Lower lobe of right lung (tissue), 2 donors: ENCODE results near the gene VPS54. TPM values are rescaled to one million over a fixed set of nuclear protein-coding genes. Genes with fewer than 3 reads are reported as not detected.
A peak's percentile ranks its signal among the peaks of the same experiment; 100 is the strongest.

Source experiments
- ATAC-seq, 2 donors: fragments of 200-7000 bp; cut with Tn5 transposase; one replicate each; pipeline ENCODE4 v1.9.1; 2020 to 2022; ENCODE audit warnings: mild to moderate bottlenecking in 2 of 2, moderate library complexity in 2 of 2
- DNase-seq: peaks from one replicate; pipeline ENCODE4 v3.0.0-alpha.2; 2020
- H3K27ac ChIP-seq: fragments of 200-600 bp; one replicate; pipeline ENCODE4 v1.8.0; 2022
- H3K27me3 ChIP-seq: fragments of 200-600 bp; one replicate; pipeline ENCODE4 v1.8.0; 2022; ENCODE audit warnings: low read depth
- H3K36me3 ChIP-seq: fragments of 200-600 bp; one replicate; pipeline ENCODE4 v1.8.0; 2022; ENCODE audit warnings: mild to moderate bottlenecking
- H3K4me1 ChIP-seq: fragments of 200-600 bp; one replicate; pipeline ENCODE4 v1.8.0; 2022
- H3K4me3 ChIP-seq: fragments of 200-600 bp; one replicate; pipeline ENCODE4 v1.8.0; 2022; ENCODE audit warnings: mild to moderate bottlenecking
- H3K9me3 ChIP-seq: fragments of 200-600 bp; one replicate; pipeline ENCODE4 v1.8.0; 2022
- intact Hi-C: fragments of 100-400 bp; cut with DNase I; formaldehyde crosslinking; loops from one replicate; pipeline ENCODE4 v1.11.0; 2022
- total RNA-seq: library from RNA; stranded (reverse); fragmentation: NEBNext Ultra II Directional; extraction: Animal tissue kit (Norgen Biotek cat#: 25700); gene quantifications from one replicate; pipeline ENCODE4 v1.2.1, GENCODE V29; 2021
- TF ChIP-seq, protein P1 (sequence below): fragments of 200-600 bp; IDR thresholded peaks from one replicate; pipeline ENCODE4 v1.8.0; 2022; ENCODE audit warnings: antibody characterized with exemption, mild to moderate bottlenecking
- donor health status: DM: no; HTN: yes; CAD: no; lungs with severe emphysema.

Gene VPS54
- total RNA-seq, 1 donor from 2014 or later, result 26.7 TPM

DNA sequence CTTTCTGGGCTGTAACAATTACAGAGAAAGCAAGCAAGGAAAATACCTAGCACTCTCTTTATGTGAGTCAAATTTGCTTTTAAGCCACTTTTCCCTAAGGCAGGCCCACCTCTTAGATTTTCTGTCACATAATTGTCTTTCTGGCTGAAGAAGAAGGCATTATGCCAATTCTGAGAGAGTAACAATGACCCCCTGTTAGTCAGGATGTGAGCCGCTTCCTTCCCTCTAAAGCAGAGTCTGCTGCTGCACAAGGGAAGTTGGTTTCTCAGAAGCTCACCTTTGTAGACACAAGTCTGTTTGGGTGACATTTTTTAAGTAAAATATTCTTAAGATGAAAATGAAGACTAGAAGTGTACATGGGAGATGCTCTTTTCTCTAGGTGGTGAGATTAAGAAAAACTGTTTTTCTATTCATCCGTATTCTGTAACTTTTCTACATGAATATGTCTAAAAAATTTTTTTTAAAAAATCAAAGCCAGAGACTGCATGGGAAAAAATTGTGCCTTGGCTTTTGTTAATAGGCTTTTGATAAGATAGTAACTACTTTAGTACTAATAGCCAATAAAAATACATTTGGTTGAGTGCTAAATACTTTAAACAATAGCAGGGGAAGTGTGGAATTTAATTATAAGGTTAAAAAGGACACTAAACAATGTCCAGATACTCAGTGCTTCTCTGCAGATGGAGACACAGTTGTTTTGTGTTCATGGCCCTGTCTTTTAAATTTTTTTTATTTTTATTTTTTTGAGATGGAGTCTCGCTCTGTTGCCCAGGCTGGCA lies 33.4 kb upstream of the VPS54 start:
- intact Hi-C loops, result no loop called here
- TF ChIP-seq, protein P1, sequence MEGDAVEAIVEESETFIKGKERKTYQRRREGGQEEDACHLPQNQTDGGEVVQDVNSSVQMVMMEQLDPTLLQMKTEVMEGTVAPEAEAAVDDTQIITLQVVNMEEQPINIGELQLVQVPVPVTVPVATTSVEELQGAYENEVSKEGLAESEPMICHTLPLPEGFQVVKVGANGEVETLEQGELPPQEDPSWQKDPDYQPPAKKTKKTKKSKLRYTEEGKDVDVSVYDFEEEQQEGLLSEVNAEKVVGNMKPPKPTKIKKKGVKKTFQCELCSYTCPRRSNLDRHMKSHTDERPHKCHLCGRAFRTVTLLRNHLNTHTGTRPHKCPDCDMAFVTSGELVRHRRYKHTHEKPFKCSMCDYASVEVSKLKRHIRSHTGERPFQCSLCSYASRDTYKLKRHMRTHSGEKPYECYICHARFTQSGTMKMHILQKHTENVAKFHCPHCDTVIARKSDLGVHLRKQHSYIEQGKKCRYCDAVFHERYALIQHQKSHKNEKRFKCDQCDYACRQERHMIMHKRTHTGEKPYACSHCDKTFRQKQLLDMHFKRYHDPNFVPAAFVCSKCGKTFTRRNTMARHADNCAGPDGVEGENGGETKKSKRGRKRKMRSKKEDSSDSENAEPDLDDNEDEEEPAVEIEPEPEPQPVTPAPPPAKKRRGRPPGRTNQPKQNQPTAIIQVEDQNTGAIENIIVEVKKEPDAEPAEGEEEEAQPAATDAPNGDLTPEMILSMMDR, result no peak
- DNase-seq, result no peak
- Histone ChIP-seq H3K4me3 (no peak overlapping the region), H3K4me1 (peaks cover 12% of the 10 kb centered on the region), H3K27ac (no peak overlapping the region), H3K27me3 (no peaks in the 10 kb centered on the region), H3K36me3 (no peaks in the 10 kb centered on the region), H3K9me3 (no peaks in the 10 kb centered on the region)
- ATAC-seq, result no peak

DNA sequence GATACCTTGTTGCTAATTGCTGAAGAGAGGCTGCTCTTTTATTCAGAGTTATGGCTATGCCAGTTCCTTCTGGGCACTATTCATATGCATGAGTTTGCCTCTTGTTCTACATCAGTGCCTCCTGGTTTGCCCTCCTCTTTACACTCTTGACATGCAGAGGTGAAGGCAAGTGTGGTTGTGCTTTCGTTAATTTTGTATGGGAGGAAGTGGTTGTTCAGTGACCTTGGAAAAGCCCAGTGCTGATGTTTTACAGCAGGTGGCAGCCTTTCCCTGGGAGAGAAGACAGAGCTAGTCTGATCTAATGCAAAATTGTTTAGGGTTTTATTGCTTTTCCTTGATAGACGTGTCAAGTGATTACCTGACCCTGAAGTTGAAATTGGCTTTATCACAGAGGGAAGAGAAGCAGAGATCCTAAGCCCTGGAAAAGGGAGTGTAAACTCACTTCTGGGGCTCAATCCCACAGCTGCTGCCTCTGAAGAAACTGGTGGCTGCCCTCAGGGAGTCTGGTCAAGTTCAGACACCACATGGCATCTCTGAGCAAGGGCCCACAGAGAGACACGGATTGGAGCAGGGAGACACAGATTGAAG lies 30.5 kb upstream of the VPS54 start:
- TF ChIP-seq, protein P1, result peak; percentile 87
- peak; percentile 92 to 95 for ATAC-seq
- DNase-seq, result peak; percentile 48
- Histone ChIP-seq H3K4me3 (no peak overlapping the region), H3K27ac (no peak overlapping the region), H3K36me3 (no peaks in the 10 kb centered on the region), H3K27me3 (no peaks in the 10 kb centered on the region), H3K4me1 (peaks cover 12% of the 10 kb centered on the region), H3K9me3 (no peaks in the 10 kb centered on the region)
- intact Hi-C loops, result loop anchor here (10.0 kb wide), 1 partner anchor 275 kb away; no protein-coding TSS in a partner anchor

DNA sequence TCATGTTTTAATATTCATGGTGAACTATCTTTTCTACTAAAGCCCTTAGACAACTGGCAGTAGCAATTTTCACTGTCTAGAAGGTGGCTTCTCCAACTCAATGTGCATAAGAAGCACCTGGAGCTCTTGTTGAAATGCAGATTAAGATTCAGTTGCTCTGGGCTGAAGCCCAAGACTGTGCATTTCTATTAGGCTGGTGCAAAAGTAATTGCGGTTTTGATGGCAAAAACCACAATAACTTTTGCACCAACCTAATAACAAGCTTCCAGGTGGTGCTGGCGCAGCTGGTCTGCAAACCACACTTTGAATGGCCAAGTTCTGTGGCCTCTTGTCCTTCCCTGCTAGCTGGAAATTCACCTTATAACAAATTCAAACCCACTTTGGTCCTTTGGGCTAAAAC lies 26.7 kb upstream of the VPS54 start:
- DNase-seq, result no peak
- Histone ChIP-seq H3K9me3 (no peaks in the 10 kb centered on the region), H3K36me3 (no peaks in the 10 kb centered on the region), H3K4me1 (peaks cover 6% of the 10 kb centered on the region), H3K4me3 (no peak overlapping the region), H3K27ac (no peak overlapping the region), H3K27me3 (no peaks in the 10 kb centered on the region)
- TF ChIP-seq, protein P1, result no peak
- no peak for ATAC-seq
- intact Hi-C loops, result loop anchor here (10.0 kb wide), 1 partner anchor 279 kb away; no protein-coding TSS in a partner anchor

DNA sequence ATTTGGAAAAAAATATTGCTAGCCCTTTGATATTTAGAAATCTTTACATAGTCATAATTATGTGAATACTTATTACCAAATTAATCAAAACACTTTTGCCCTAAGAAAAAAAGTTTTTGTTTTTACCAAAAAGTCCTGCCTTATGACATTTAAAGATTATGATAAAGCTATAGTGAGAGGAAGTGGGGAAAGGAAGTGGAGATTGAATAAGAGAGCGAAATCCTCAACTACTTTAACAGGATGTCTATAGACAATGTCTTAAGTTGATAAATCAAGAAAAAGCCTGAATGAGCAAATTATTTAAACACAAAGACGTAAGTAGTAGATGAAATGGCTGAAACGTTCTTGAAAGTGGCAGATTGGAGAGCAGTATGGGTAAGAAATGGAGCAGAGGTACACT lies 20.9 kb upstream of the VPS54 start:
- DNase-seq, result no peak
- intact Hi-C loops, result loop anchor here (10.0 kb wide), 1 partner anchor 285 kb away; no protein-coding TSS in a partner anchor

DNA sequence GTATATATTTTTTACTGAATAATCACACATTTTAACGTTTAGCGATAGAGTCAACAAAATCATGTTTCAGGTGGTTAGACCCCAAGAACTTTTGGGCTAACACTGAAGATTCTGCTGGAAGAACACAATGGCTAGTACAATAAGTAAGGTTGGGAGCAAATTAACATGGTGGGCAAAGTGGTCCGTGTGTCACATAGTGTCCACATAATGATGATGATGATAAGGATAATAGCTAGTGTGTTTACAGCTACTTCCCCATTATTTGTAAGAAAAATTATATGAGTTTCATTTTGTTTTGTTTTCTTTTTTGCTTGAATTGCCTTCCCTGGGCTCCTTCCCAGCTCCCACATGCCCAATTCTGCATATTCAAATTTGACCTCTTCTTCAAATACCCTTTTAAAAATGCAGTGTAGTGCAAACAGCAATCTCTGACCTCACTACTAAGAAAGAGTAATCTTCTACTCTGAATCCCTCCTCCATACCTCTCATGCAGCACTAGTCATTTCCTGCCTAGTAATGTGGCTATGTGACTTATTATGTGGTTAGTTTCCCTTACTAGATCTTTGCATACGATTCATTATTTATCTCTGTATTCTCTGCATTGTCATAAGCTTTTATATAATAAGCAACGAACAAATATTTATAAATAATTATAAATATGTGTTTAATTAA lies 16.9 kb upstream of the VPS54 start:
- no peak for DNase-seq
- Histone ChIP-seq H3K27me3 (no peaks in the 10 kb centered on the region), H3K36me3 (no peaks in the 10 kb centered on the region), H3K4me3 (no peak overlapping the region), H3K4me1 (peaks cover 4% of the 10 kb centered on the region), H3K9me3 (no peaks in the 10 kb centered on the region), H3K27ac (no peak overlapping the region)
- peak in 1 of 2 donors; percentile 54 for ATAC-seq
- intact Hi-C loops, result no loop called here
- TF ChIP-seq, protein P1, result no peak

More for the DNA sequence above, 20.9 kb upstream of the VPS54 start:
- Histone ChIP-seq H3K27me3 (no peaks in the 10 kb centered on the region), H3K4me1 (peaks cover 4% of the 10 kb centered on the region), H3K36me3 (no peaks in the 10 kb centered on the region), H3K4me3 (no peak overlapping the region), H3K9me3 (no peaks in the 10 kb centered on the region), H3K27ac (no peak overlapping the region)
- TF ChIP-seq, protein P1, result no peak
- ATAC-seq, result no peak
